IPS DF 6.9 (cell line): ENCODE results near the gene APOL2.
A peak's percentile ranks its signal among the peaks of the same experiment; 100 is the strongest.
"Not testable (repeated sequence)": the region's sequence is repeated elsewhere in the genome, so short reads cannot be mapped to it uniquely, and the experiment has no call there.

Experiments
- DNase-seq: peaks from one replicate; pipeline ENCODE4 v3.0.0-alpha.2; 2013; ENCODE audit warnings: low read depth, low spot score
- H3K27ac ChIP-seq: one replicate; pipeline ENCODE4 v1.5.1; 2013; ENCODE audit warnings: low read length, control low read depth
- H3K27me3 ChIP-seq: 2 replicates; pipeline ENCODE4 v1.6.1; 2013; ENCODE audit warnings: mild to moderate bottlenecking, low read length; ENCODE audit not compliant: control insufficient read depth, insufficient read depth
- H3K36me3 ChIP-seq: 2 replicates; pipeline ENCODE4 v1.6.1; 2013; ENCODE audit warnings: low read length; ENCODE audit not compliant: control insufficient read depth, insufficient read depth
- H3K4me1 ChIP-seq: 2 replicates; pipeline ENCODE4 v1.6.1; 2013; ENCODE audit warnings: low read length; ENCODE audit not compliant: control insufficient read depth, insufficient read depth
- H3K4me3 ChIP-seq: 2 replicates; pipeline ENCODE4 v1.5.1; 2013; ENCODE audit warnings: mild to moderate bottlenecking, low read length
- H3K9me3 ChIP-seq: 2 replicates; pipeline ENCODE4 v1.6.1; 2013; ENCODE audit warnings: low read length, inconsistent platforms; ENCODE audit not compliant: control insufficient read depth, insufficient read depth
- WGBS: extraction: QIAGEN DNeasy Blood & Tissue Kit; methylation state at CpG from one replicate; pipeline ENCODE4 v1.1.7; 2013; ENCODE audit warnings: mixed read lengths, missing lambda C conversion rate; ENCODE audit not compliant: insufficient read length, insufficient coverage; 5-methylcytosine and 5-hydroxymethylcytosine counted together

APOL2 gene

DNA sequence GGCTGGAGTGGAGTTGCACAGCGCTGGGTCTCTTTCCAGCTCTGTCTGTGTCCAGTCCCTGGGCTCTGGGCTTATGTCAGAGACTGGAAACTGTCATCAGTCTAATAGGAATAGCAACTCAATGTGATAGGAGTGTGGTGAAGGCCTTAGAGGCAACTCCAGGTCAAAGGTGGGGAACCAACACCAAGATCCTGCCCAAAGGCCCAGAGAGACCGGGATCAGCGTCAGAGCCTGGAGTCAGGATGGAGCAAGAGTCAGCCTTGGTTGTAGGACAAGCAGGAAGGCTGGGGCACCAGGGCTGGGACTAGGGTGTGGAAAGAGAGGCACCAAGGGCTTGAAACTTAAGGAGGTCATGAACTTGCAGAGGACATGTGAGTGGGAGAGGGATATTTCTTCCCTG lies 23.0 kb upstream of the APOL2 start:
- H3K4me3 ChIP-seq, H3K27me3 ChIP-seq, DNase-seq, H3K27ac ChIP-seq, H3K4me1 ChIP-seq, H3K9me3 ChIP-seq, H3K36me3 ChIP-seq: not testable (repeated sequence)
- no CpG with 5 or more reads among the region's 3 CpGs for WGBS

DNA sequence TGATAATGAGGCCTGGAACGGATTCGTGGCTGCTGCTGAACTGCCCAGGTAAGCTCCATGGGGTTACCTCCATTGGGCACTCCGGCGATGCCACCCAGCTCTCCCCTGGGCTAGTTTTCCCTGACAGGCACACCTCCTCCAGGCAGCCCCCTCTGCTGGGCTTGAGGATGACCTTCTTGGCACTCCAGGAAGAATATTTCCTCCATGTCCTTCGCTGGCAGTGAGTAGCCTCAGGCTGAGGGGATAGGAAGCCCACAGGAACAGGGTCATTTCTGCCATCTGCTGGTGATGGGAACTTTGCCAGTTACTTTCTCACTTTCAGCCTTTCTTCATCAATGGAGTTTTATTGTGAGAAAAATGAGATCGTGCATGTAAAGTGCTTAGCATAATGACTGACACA lies 22.3 kb upstream of the APOL2 start:
- DNase-seq, H3K27ac ChIP-seq, H3K36me3 ChIP-seq, H3K4me1 ChIP-seq, H3K27me3 ChIP-seq, H3K9me3 ChIP-seq, H3K4me3 ChIP-seq: not testable (repeated sequence)
- no CpG with 5 or more reads among the region's 6 CpGs for WGBS

DNA sequence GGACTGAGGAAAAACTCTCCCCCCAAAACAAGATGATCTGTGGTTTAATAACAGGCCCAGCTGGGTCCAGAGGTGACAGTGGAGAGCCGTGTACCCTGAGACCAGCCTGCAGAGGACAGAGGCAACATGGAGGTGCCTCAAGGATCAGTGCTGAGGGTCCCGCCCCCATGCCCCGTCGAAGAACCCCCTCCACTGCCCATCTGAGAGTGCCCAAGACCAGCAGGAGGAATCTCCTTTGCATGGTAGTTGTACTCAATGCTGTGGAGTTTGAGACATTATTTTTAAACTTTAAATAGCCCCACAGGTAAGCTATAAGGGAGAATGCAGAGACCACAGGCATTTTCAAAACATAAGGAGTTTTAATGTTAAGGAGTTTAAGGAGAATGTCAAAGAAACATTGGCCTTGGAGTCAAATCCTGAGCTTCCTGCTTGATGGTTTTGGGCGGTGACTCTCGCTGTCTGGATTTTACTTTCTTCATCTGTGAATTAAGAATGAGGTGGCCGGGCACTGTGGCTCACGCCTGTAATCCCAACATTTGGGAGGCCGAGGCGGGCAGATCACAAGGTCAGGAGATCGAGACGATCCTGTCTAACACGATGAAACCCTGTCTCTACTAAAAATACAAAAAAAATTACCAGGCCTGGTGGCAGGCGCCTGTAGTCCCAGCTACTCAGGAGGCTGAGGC lies 20.4 kb upstream of the APOL2 start:
- no peak for DNase-seq
- Histone ChIP-seq H3K4me3 (no peak overlapping the region), H3K27ac (no peak overlapping the region), H3K4me1 (peaks cover 7% of the 10 kb centered on the region), H3K9me3 (no peaks in the 10 kb centered on the region), H3K36me3 (no peaks in the 10 kb centered on the region), H3K27me3 (no peaks in the 10 kb centered on the region)
- no CpG with 5 or more reads among the region's 14 CpGs for WGBS

DNA sequence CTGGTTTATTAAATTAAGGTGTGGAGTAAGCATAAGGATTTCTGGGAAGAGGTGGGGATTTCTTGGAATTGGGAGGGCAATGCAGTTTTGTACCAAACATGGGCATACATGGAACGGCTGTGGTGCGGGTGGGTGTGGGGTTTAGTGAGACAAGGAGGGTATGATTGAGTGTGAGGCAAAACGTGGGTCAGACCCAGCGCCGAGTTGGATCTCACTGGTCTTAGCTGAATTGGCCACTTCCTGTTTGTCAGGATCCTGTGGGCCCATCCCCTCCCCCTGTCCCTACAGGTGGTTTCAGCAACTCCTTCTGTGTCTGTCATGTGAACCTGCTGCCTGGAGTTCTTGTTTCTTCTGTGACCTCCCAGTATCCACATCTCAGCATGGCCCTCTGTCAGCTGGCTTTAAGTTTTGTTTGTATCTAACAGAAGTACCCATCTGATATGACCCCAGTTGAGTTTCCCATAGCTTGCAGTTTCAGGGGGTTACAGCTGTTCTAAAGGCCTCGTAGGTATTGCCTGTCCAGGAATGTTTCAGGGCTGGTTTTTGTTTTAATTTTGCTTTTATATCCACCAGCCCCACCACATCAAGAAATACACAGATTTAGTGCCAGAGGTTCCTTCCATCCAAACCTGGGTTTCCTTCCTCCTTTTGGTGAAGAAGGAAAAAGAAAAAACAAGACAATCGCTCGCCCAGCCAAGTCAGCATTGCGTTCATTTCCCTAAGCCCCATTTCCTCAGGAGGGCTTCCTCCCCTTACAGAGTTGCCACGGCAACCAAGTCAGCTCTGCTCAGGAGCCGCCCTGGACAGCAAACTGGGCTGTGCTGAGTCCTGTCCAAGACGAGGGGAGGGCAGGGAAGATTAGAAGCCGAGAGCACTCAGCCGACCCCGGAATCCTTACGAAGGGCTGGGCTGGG lies 19.6 kb upstream of the APOL2 start:
- H3K9me3 ChIP-seq: no peaks in the 10 kb centered on the region
- H3K27me3 ChIP-seq: no peaks in the 10 kb centered on the region
- DNase-seq: peak; percentile 33
- no peak overlapping the region for H3K4me3 ChIP-seq
- no peaks in the 10 kb centered on the region for H3K36me3 ChIP-seq
- H3K27ac ChIP-seq: no peak overlapping the region
- H3K4me1 ChIP-seq: peaks cover 7% of the 10 kb centered on the region
- no CpG with 5 or more reads among the region's 16 CpGs for WGBS

DNA sequence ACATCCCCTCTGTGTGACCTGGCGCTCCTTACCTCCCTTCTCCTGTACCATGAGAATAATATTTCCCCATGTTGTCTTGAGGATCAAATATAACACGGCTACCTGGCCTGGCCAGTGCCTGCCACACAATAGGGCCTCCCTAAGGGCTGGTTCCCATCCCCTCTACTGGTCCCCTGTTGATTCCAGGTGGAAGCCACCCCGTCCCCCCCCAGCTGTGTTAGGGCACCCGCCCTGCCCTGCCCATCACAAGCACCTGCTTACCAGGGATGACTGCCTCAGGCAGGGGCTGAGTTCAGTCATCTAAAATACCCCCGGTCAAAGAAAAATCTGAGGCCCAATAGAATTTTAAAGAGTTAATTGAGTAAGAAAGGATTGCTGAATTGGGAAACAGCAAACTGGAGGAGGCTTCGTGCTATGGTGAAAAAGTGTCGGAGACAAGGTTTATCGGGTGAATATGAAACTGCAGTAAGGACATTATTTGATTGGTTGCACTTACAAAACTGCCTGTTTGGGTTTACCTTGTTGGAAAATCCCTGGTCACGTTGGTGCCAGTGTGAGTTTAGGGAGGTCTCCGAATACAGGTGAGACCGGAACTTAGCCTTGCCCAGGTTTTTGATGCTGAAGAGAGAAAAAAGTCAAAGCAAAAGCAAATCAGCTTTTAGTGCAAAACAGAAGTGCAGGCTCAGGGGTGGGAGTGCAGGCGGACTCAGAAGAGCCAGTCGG lies 18.8 kb upstream of the APOL2 start:
- Histone ChIP-seq H3K27ac (no peak overlapping the region), H3K4me3 (no peak overlapping the region), H3K36me3 (no peaks in the 10 kb centered on the region), H3K9me3 (no peaks in the 10 kb centered on the region), H3K27me3 (no peaks in the 10 kb centered on the region), H3K4me1 (peaks cover 7% of the 10 kb centered on the region)
- no CpG with 5 or more reads among the region's 13 CpGs for WGBS
- DNase-seq: no peak

DNA sequence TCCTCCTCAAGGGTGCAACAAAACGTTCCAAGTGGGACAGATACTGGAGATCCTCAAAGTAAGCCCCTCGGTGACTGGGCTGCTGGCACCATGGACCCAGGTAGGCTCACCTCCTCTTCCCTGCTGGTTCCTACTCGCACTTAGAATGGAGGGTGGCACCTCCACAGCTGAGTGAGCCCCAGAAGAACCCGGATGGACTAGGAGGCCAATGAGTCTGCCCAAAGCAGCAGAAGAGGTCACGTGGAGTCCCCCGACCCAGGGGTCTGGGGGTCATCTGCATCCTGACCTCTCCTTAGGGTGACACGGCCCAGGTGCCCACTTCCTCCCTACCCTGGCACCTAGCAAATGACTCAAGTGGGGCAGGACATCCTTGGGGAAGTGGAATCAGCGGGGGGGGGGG lies 18.0 kb upstream of the APOL2 start:
- DNase-seq: no peak
- Histone ChIP-seq H3K27me3 (no peaks in the 10 kb centered on the region), H3K9me3 (no peaks in the 10 kb centered on the region), H3K4me1 (peaks cover 7% of the 10 kb centered on the region), H3K27ac (no peak overlapping the region), H3K36me3 (no peaks in the 10 kb centered on the region), H3K4me3 (no peak overlapping the region)
- no CpG with 5 or more reads among the region's 8 CpGs for WGBS

DNA sequence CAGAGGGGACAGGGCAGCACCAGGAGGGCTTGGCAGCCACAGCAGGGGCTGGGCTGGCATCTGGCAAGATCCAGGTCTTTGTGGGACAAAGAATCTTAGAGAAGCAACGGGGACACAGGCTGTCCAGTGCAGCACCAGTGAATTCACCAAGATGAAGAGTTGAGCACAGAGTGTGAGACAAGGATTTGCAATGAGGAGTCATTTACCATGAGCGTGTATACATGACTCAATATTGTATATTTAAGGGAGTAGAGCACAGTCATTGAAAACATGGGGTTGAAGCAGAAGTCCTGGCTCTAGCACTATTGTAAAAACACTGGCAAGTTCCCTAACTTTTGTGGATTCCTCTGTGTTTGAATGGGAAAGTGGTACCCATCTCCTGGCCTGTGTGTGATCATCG lies 17.2 kb upstream of the APOL2 start:
- no peak for DNase-seq

DNA sequence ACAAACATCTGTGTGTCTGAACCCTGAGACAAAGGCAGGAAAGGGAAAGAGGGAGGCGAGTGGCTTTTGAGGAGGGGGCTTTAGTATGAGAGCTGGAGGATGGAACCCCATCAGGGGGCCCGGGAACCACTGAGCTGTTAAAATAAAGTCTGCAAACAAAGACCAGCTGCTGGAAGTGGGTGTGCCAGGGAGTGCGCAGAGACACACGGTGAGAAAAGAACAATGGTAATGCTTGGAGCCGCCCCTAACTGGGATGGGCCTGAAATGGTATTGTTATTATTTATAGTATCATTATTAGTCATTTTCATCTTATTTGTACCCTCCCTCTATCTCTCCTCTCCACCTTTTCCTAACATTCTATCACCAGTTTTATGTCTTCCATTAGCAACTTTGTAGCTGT lies 16.2 kb upstream of the APOL2 start:
- WGBS: no CpG with 5 or more reads among the region's 5 CpGs
- not testable (repeated sequence) for H3K9me3 ChIP-seq, H3K27ac ChIP-seq, H3K27me3 ChIP-seq, H3K4me1 ChIP-seq, H3K36me3 ChIP-seq, H3K4me3 ChIP-seq, DNase-seq

More for the DNA sequence above, 17.2 kb upstream of the APOL2 start:
- Histone ChIP-seq H3K9me3 (no peaks in the 10 kb centered on the region), H3K4me1 (peaks cover 7% of the 10 kb centered on the region), H3K27me3 (no peaks in the 10 kb centered on the region), H3K36me3 (no peaks in the 10 kb centered on the region), H3K4me3 (no peak overlapping the region), H3K27ac (no peak overlapping the region)
- WGBS: no CpG with 5 or more reads among the region's 3 CpGs

DNA sequence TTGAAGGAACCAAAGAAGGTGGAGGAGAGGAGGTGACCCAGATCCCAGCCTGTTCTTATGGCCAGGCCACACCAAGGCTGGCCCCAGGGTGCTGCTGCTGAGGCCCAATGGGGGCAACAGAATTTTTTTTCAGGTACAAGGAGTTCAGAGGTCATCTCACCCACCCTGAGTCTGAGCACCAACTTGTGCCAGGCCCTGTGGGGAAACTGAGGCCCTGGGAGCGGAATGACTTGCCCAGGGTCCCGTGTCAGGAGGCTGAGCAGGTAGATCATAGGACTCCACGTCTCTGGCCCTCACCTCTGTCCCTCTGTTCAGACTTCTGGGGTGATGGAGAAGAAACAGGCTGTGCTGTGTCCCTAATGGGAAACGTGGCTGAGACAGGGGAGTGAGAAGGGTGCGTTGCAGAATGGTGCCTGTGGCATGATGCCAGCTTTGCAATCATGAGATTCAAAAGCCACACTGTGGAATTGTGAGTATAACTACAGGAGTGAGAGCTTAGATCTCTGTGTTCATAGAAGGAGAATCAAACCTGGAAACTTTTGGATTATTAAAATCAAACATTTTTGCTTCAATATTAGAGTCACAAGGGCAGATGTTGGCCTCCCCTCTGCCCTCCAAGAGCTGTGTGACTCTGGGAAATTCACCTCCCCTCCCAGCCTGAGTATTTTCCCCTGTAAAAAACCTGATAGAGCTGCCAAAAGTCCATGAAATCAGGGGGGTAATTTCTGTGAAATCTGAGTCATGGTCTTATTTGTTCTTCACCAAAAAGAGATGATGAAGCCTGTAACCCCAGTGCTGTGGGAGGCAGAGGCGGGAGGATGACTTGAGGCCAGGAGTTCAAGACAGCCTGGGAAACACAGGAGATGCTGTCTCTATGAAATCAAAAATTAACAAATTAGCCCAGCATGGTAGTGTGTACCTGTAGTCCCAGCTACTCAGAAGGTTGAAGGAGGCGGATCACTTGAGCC lies 14.5 kb upstream of the APOL2 start:
- H3K36me3 ChIP-seq: no peaks in the 10 kb centered on the region
- DNase-seq: no peak
- no CpG with 5 or more reads among the region's 7 CpGs for WGBS
- no peaks in the 10 kb centered on the region for H3K9me3 ChIP-seq
- no peaks in the 10 kb centered on the region for H3K27me3 ChIP-seq
- no peak overlapping the region for H3K4me3 ChIP-seq
- H3K27ac ChIP-seq: no peak overlapping the region
- peaks cover 2% of the 10 kb centered on the region for H3K4me1 ChIP-seq
